HG02571 (cell line): ENCODE measurements around the gene GP1BB.
A peak's percentile ranks its signal among the peaks of the same experiment; 100 is the strongest.

Source experiments
- ATAC-seq: cut with Tn5 transposase; IDR thresholded peaks from one replicate; pipeline ENCODE4 v1.9.1; 2021; ENCODE audit warnings: mild to moderate bottlenecking, moderate library complexity; ENCODE audit not compliant: unreplicated experiment

GP1BB gene

GRCh38 chr22:19764636-19765476 is 41.5 kb downstream of the GP1BB start:
- ATAC-seq: no peak

- no peak for ATAC-seq
These were observed 42.3 kb downstream of the GP1BB start for GRCh38 chr22:19765477-19766239.

GRCh38 chr22:19766240-19766510 is 42.8 kb downstream of the GP1BB start:
- ATAC-seq: no peak

- no peak for ATAC-seq
These were observed 43.4 kb downstream of the GP1BB start for GRCh38 chr22:19766511-19767426.

GRCh38 chr22:19767427-19768341 is 44.3 kb downstream of the GP1BB start:
- ATAC-seq: no peak

- ATAC-seq: no peak
These were observed 46.0 kb downstream of the GP1BB start for GRCh38 chr22:19769393-19769715.

- ATAC-seq: no peak
These were observed 47.2 kb downstream of the GP1BB start for GRCh38 chr22:19770349-19771220.

GRCh38 chr22:19772422-19772672 is 49.0 kb downstream of the GP1BB start:
- ATAC-seq: no peak

- peak; percentile 51 for ATAC-seq
These were observed 49.5 kb downstream of the GP1BB start for GRCh38 chr22:19772673-19773469.

GRCh38 chr22:19773470-19774040 is 50.2 kb downstream of the GP1BB start:
- ATAC-seq: no peak
